H9 (cell line): ENCODE measurements around the gene CD151. TPM values are rescaled to one million over a fixed set of nuclear protein-coding genes. Genes with fewer than 3 reads are reported as not detected.

Source experiments
- DNase-seq: peaks from one replicate; pipeline ENCODE4 v3.0.0-alpha.2; 2017
- H2AFZ ChIP-seq: one replicate; pipeline ENCODE4 v1.6.1; 2013; ENCODE audit warnings: mild to moderate bottlenecking, low read length, control low read depth, moderate library complexity
- H2AK5ac ChIP-seq: 2 replicates; pipeline ENCODE4 v1.6.1; 2013; ENCODE audit warnings: low read length, control low read depth, mixed read lengths; ENCODE audit not compliant: insufficient read length
- H2BK120ac ChIP-seq: one replicate; pipeline ENCODE4 v1.6.1; 2013; ENCODE audit warnings: low read depth, mild to moderate bottlenecking, low read length, control low read depth, inconsistent platforms; ENCODE audit not compliant: poor library complexity, severe bottlenecking
- H2BK12ac ChIP-seq: 2 replicates; pipeline ENCODE4 v1.6.1; 2013; ENCODE audit warnings: low read length, control low read depth, mixed read lengths, low read depth; ENCODE audit not compliant: insufficient read length
- H2BK15ac ChIP-seq: 2 replicates; pipeline ENCODE4 v1.6.1; 2013; ENCODE audit warnings: low read depth, low read length, control low read depth
- H2BK20ac ChIP-seq: one replicate; pipeline ENCODE4 v1.6.1; 2013; ENCODE audit warnings: low read depth, mild to moderate bottlenecking, low read length, control low read depth, inconsistent platforms; ENCODE audit not compliant: poor library complexity, severe bottlenecking
- H2BK5ac ChIP-seq: 2 replicates; pipeline ENCODE4 v1.6.1; 2013; ENCODE audit warnings: low read length, control low read depth, mixed read lengths; ENCODE audit not compliant: insufficient read length
- H3K14ac ChIP-seq: 2 replicates; pipeline ENCODE4 v1.6.1; 2013; ENCODE audit warnings: low read length, control low read depth; ENCODE audit not compliant: insufficient read depth
- H3K18ac ChIP-seq: 2 replicates; pipeline ENCODE4 v1.6.1; 2013; ENCODE audit warnings: low read depth, mild to moderate bottlenecking, mixed read lengths, low read length, control low read depth; ENCODE audit not compliant: insufficient read length
- H3K23ac ChIP-seq: 2 replicates; pipeline ENCODE4 v1.6.1; 2013; ENCODE audit warnings: low read length, control low read depth, mixed read lengths, low read depth; ENCODE audit not compliant: insufficient read length
- H3K23me2 ChIP-seq: 2 replicates; pipeline ENCODE4 v1.6.1; 2013; ENCODE audit warnings: low read depth, mild to moderate bottlenecking, mixed read lengths, low read length, control low read depth; ENCODE audit not compliant: insufficient read length, poor library complexity, severe bottlenecking
- H3K27ac ChIP-seq: 2 replicates; pipeline ENCODE4 v1.5.1; 2013; ENCODE audit warnings: low read length, control low read depth, mixed read lengths, low read depth; ENCODE audit not compliant: insufficient read length
- H3K27me3 ChIP-seq: 2 replicates; pipeline ENCODE4 v1.6.1; 2013; ENCODE audit warnings: low read length, control low read depth, inconsistent platforms; ENCODE audit not compliant: insufficient read depth
- H3K4ac ChIP-seq: 2 replicates; pipeline ENCODE4 v1.6.1; 2013; ENCODE audit warnings: low read depth, mild to moderate bottlenecking, control low read depth, inconsistent platforms, low read length, moderate library complexity
- H3K4me1 ChIP-seq: 2 replicates; pipeline ENCODE4 v1.6.1; 2013; ENCODE audit warnings: low read length, control low read depth, inconsistent platforms; ENCODE audit not compliant: insufficient read depth
- H3K4me2 ChIP-seq: 2 replicates; pipeline ENCODE4 v1.6.1; 2013; ENCODE audit warnings: low read length, control low read depth, mixed read lengths; ENCODE audit not compliant: insufficient read length, insufficient read depth
- H3K56ac ChIP-seq: 2 replicates; pipeline ENCODE4 v1.6.1; 2013; ENCODE audit warnings: low read depth, mild to moderate bottlenecking, mixed read lengths, low read length, control low read depth; ENCODE audit not compliant: insufficient read length
- H3K79me1 ChIP-seq: 2 replicates; pipeline ENCODE4 v1.6.1; 2013; ENCODE audit warnings: low read depth, mild to moderate bottlenecking, moderate library complexity, low read length, control low read depth, inconsistent platforms; ENCODE audit not compliant: insufficient read depth, poor library complexity, severe bottlenecking
- H3K79me2 ChIP-seq: 2 replicates; pipeline ENCODE4 v1.6.1; 2013; ENCODE audit warnings: low read length, control low read depth, inconsistent platforms; ENCODE audit not compliant: insufficient read depth
- H3K9ac ChIP-seq: 2 replicates; pipeline ENCODE4 v1.6.1; 2013; ENCODE audit warnings: low read length, control low read depth, mixed read lengths; ENCODE audit not compliant: insufficient read length; ENCODE audit errors: extremely low read depth
- H3K9me3 ChIP-seq: one replicate; pipeline ENCODE4 v1.6.1; 2013; ENCODE audit warnings: low read depth, low read length, inconsistent platforms; ENCODE audit not compliant: control insufficient read depth
- H3T11ph ChIP-seq: one replicate; pipeline ENCODE4 v1.6.1; 2013; ENCODE audit warnings: mild to moderate bottlenecking, low read length, control low read depth, inconsistent platforms
- H4K20me1 ChIP-seq: one replicate; pipeline ENCODE4 v1.6.1; 2013; ENCODE audit not compliant: control insufficient read depth, insufficient read length, insufficient read depth
- H4K5ac ChIP-seq: 2 replicates; pipeline ENCODE4 v1.6.1; 2013; ENCODE audit warnings: low read depth, mild to moderate bottlenecking, mixed read lengths, low read length, control low read depth; ENCODE audit not compliant: insufficient read length
- H4K8ac ChIP-seq: replicated peaks from 2 replicates; pipeline ENCODE4 v1.6.1; 2013; ENCODE audit warnings: low read length, control low read depth, mixed read lengths, low read depth; ENCODE audit not compliant: insufficient read length
- H4K91ac ChIP-seq: 2 replicates; pipeline ENCODE4 v1.6.1; 2013; ENCODE audit warnings: low read depth, mild to moderate bottlenecking, moderate library complexity, mixed read lengths, low read length, control low read depth; ENCODE audit not compliant: insufficient read length
- H3K27ac Mint-ChIP-seq, 3 experiments: 2 replicates in 2 of 3; 3 replicates in 1 of 3; pipeline ENCODE4 v1.8.0; 2020 to 2021; ENCODE audit warnings: mixed read lengths in 3 of 3, mild to moderate bottlenecking in 1 of 3, moderate library complexity in 1 of 3
- H3K27me3 Mint-ChIP-seq: 2 replicates; pipeline ENCODE4 v1.8.0; 2021; ENCODE audit warnings: low read depth, mild to moderate bottlenecking, moderate library complexity, mixed read lengths
- H3K36me3 Mint-ChIP-seq, 3 experiments: 2 replicates in 2 of 3; 3 replicates in 1 of 3; pipeline ENCODE4 v1.8.0; 2020 to 2021; ENCODE audit warnings: low read depth in 3 of 3, mixed read lengths in 3 of 3; ENCODE audit not compliant: insufficient read depth in 1 of 3
- H3K4me1 Mint-ChIP-seq, 2 experiments: 2 replicates each; pipeline ENCODE4 v1.8.0; 2020; ENCODE audit warnings: mixed read lengths in 2 of 2
- H3K4me3 Mint-ChIP-seq, 2 experiments: 2 replicates in 1 of 2; 3 replicates in 1 of 2; pipeline ENCODE4 v1.8.0; 2020 to 2021; ENCODE audit warnings: mild to moderate bottlenecking in 2 of 2, mixed read lengths in 2 of 2, moderate library complexity in 1 of 2
- H3K9me3 Mint-ChIP-seq, 2 experiments: 2 replicates in 1 of 2; 3 replicates in 1 of 2; pipeline ENCODE4 v1.8.0; 2020; ENCODE audit warnings: mild to moderate bottlenecking in 2 of 2, mixed read lengths in 2 of 2, moderate library complexity in 1 of 2
- CTCF ChIP-seq: fragments of 200-600 bp; sonication (generic); conservative IDR thresholded peaks from 3 replicates; pipeline ENCODE4 v1.8.0; 2021; ENCODE audit warnings: antibody characterized with exemption, mild to moderate bottlenecking
- WGBS: extraction: QIAGEN DNeasy Blood & Tissue Kit; methylation state at CpG from one replicate; pipeline ENCODE4 v1.1.7; 2013; ENCODE audit warnings: missing lambda C conversion rate, low lambda C conversion rate, mixed read lengths; ENCODE audit not compliant: insufficient read length; ENCODE audit errors: extremely low coverage; 5-methylcytosine and 5-hydroxymethylcytosine counted together
- total RNA-seq: library from RNA; stranded (reverse); gene quantifications from 2 replicates; pipeline ENCODE4 v1.2.1, GENCODE V29; 2021

The CD151 gene
- total RNA-seq, 1 experiment from 2014 or later, result 138 TPM

DNA sequence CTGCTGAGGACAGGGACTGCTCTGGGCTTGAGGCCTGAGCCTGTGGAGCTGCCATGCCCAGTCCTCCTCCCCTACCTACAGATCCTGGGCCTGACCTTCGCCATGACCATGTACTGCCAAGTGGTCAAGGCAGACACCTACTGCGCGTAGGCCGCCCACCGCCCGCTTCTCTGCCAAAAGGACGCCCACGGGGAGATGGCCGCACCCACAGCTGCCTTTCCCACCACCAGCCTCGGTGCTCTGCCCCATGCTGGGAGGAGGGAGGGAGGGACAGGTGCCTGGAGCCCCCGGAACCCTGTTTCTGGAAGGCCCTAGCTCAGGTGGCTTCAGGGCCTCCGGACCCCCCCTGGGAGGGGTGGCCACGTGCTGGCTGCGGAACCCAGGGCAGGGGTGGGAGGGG lies 33.7 kb downstream of the CD151 start:
- no peaks in the 10 kb centered on the region for H4K20me1 ChIP-seq
- no peak overlapping the region for H4K5ac ChIP-seq
- no peak overlapping the region for H2AFZ ChIP-seq
- no peak overlapping the region for H3K4ac ChIP-seq
- H2BK20ac ChIP-seq, result no peak overlapping the region
- H2BK120ac ChIP-seq, result no peak overlapping the region
- H3K4me2 ChIP-seq, result no peak overlapping the region
- no peak for TF ChIP-seq CTCF
- WGBS, result no CpG with 5 or more reads among the region's 14 CpGs
- no peak overlapping the region for H2AK5ac ChIP-seq
- H3K4me3 Mint-ChIP-seq, result no peak overlapping the region
- no peak overlapping the region for H3K27ac Mint-ChIP-seq
- no peaks in the 10 kb centered on the region for H3K27me3 ChIP-seq
- no peaks in the 10 kb centered on the region for H3K9me3 Mint-ChIP-seq
- peaks cover 3 to 20% (median 17%) of the 10 kb centered on the region in 3 experiments; a peak in 5 of 7 replicates for H3K36me3 Mint-ChIP-seq
- H3K23ac ChIP-seq, result no peak overlapping the region
- no peaks in the 10 kb centered on the region for H3K79me1 ChIP-seq
- H3T11ph ChIP-seq, result no peak overlapping the region
- H4K91ac ChIP-seq, result no peak overlapping the region
- H3K4me1 Mint-ChIP-seq, result peaks cover 22 to 32% of the 10 kb centered on the region in 2 experiments
- H3K14ac ChIP-seq, result no peak overlapping the region
- H3K23me2 ChIP-seq, result no peaks in the 10 kb centered on the region
- H3K27ac ChIP-seq, result no peak overlapping the region
- H3K4me1 ChIP-seq, result no peaks in the 10 kb centered on the region; the same call in 1 of the 2 replicates
- H3K9me3 ChIP-seq, result no peaks in the 10 kb centered on the region
- no peak overlapping the region for H2BK15ac ChIP-seq
- peaks cover 4% of the 10 kb centered on the region for H3K27me3 Mint-ChIP-seq
- no peak overlapping the region for H2BK12ac ChIP-seq
- no peak overlapping the region for H3K18ac ChIP-seq
- DNase-seq, result no peak
- no peaks in the 10 kb centered on the region for H3K79me2 ChIP-seq
- H2BK5ac ChIP-seq, result no peak overlapping the region
- H3K56ac ChIP-seq, result no peak overlapping the region
- no peak overlapping the region for H4K8ac ChIP-seq
- no peak overlapping the region for H3K9ac ChIP-seq
